ENCODE results near the gene ZNF208.
"Not testable (repeated sequence)": the region's sequence is repeated elsewhere in the genome, so short reads cannot be mapped to it uniquely, and the experiment has no call there.

ZNF208 gene

DNA sequence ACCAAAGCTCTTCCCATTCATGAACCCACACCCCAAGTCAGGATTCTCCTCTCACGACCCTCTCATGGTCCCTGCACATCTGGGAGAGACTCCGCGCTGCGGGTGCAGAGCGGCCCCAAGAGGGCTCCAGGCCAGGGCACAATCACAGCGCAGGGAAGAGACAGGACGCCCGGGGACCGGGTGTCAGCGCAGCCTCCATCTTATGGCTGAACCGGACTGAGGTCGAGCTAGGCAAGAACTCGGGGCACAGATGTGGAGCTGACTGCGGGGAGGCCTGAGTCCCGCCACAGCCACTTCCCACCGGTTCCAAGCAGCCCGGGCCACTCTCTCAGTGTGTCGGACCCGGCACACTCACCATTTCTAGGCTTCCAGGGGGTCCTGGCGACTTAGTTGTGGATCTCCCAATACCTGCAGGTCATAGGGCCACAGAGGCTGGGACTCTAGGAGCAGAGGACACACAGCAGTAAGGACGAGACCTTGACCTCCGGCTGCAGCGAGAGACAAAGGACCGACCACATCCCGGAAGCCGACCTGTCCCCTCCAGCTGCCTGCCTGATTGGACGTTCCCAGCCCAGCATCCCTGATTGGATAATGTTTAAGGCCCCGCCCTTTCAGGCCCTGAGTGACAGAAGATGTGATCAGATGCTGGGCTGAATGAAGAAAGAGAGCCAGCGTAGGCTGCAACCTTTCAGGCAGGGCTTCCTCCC lies at the start of gene ZNF208:
Gene ZNF208 (minus strand): TSS at position 507 of the 707 bp plus-strand sequence. CDS start 149 bp downstream, at position 358.
- not testable (repeated sequence) for FAIRE-seq; DNase-seq (ENCODE audit: insufficient read length, low spot score)

DNA sequence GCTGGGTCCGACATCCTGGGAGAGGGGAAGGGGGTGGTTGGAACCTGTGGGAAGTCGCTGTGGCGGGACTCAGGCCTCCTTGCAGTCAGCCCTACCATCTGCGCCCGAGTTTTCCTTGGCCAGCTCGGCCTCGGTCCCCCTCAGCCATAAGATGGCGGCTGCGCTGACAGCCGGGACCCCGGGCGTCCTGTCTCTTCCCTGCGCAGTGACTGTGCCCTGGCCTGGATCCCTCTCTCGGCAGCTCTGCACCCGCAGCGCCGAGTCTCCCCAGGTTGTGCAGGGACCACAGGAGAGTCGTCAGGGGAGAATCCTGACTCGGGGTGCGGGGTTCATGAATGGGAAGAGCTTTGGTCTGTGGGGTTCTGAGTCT lies 41.9 kb upstream of the ZNF208 start:
- DNase-seq (ENCODE audit: insufficient read length, low spot score) (no peak), FAIRE-seq (no peak)
- TF ChIP-seq, protein P1, sequence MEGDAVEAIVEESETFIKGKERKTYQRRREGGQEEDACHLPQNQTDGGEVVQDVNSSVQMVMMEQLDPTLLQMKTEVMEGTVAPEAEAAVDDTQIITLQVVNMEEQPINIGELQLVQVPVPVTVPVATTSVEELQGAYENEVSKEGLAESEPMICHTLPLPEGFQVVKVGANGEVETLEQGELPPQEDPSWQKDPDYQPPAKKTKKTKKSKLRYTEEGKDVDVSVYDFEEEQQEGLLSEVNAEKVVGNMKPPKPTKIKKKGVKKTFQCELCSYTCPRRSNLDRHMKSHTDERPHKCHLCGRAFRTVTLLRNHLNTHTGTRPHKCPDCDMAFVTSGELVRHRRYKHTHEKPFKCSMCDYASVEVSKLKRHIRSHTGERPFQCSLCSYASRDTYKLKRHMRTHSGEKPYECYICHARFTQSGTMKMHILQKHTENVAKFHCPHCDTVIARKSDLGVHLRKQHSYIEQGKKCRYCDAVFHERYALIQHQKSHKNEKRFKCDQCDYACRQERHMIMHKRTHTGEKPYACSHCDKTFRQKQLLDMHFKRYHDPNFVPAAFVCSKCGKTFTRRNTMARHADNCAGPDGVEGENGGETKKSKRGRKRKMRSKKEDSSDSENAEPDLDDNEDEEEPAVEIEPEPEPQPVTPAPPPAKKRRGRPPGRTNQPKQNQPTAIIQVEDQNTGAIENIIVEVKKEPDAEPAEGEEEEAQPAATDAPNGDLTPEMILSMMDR (IDR thresholded peaks at IDR 0.05; ENCODE audit: insufficient read depth, missing control alignments): no peak

DNA sequence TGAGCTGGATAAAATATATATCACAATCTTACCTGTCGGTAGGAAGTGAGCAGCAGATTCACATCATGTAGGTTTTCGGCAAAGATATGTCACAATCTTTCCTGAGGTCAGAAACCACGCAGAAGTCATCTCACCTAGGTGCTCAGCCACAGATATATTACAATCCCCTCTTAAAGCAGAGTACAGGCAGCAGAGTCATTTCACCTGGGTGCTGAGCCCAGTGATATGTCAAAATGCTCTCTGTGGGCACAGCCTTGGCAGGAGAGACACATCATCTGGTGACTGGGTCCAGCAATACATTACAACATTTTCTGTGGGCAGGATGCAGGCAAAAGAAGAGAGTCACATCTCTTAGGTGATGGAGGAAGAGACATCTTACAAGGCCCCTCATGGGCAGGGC lies 30.4 kb upstream of the ZNF208 start:
- not testable (repeated sequence) for FAIRE-seq; DNase-seq (ENCODE audit: insufficient read length, low spot score)

DNA sequence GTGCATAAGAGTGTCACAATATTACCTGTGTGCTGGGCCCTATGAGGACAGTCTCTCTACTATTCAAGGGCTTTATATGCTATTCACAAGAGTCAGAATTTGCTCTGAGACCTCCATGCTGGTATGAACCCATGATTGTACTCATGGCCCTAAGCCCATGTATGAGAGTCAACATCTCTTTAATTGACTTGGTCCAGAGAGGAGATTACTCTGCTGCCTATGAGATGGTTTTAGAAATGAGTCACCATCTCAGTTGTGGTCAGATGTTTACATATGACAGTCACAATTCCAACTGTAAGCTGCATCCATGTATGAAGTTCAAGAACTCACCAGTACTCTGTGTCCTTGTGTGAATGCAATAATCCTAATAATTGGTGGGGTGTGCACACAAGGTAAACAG lies 19.9 kb upstream of the ZNF208 start:
- FAIRE-seq (no peak), DNase-seq (ENCODE audit: insufficient read length, low spot score) (no peak)
- TF ChIP-seq, protein P1 (IDR thresholded peaks at IDR 0.05; ENCODE audit: insufficient read depth, missing control alignments): no peak

DNA sequence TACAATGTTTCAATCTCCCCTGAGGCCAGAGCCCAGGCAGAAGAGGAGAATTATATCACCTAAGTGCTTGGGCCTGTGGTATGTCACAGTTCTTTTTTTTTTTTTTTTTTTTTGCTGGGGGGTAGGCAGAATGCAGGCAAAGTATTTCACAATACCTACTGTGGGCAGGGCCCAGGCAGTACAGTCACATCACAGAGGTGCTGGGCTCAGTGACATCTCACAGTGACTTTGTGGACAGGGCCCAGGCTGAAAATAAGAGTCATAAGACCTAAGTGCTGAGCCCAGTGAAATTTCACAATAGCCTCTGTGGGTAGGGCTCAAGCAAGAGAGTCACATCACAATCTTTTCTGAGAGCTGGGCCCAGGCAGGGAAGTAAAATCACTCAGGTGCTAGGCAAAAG lies 15.9 kb upstream of the ZNF208 start:
- TF ChIP-seq, protein P1 (IDR thresholded peaks at IDR 0.05; ENCODE audit: insufficient read depth, missing control alignments): no peak
- FAIRE-seq (no peak), DNase-seq (ENCODE audit: insufficient read length, low spot score) (no peak)

DNA sequence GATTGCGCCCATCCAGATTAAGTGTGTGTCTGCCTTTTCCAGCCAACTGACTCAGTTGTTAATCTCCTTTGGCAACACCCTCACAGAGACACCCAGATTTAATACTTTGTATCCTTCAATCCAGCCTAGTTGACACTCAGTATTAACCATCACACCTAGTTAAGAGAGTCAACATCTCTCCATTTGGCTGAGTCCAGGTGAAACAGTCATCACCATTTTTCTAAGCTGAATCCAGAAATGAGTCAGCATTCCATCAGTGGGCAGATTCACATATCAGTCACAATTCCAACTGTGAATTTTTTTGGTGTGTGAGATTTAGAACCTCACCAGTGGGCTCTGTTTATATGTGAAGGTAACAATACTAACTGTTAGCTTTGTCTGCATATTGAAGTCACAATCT lies 14.8 kb upstream of the ZNF208 start:
- not testable (repeated sequence) for FAIRE-seq; DNase-seq (ENCODE audit: insufficient read length, low spot score)

DNA sequence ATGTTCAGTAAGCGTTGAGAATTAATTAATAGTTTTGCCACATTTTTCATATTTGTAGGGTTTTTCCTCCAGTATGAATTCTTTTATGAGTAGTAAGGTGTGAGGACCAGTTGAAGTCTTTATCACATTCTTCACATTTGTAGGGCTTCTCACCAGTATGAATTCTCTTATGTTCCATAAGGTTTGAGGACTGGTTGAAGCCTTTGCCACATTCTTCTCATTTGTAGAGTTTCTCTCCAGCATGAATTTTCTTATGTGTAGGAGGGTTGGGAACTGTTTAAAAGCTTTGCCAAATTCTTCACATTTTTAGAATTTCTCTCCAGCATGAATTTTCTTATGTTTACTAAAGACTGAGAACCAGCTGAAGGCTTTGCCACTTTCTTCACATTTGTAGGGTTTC lies 40.3 kb downstream of the ZNF208 start:
- DNase-seq (ENCODE audit: insufficient read length, low spot score): no peak
- FAIRE-seq: no peak
- TF ChIP-seq, protein P1 (IDR thresholded peaks at IDR 0.05; ENCODE audit: insufficient read depth, missing control alignments): no peak

DNA sequence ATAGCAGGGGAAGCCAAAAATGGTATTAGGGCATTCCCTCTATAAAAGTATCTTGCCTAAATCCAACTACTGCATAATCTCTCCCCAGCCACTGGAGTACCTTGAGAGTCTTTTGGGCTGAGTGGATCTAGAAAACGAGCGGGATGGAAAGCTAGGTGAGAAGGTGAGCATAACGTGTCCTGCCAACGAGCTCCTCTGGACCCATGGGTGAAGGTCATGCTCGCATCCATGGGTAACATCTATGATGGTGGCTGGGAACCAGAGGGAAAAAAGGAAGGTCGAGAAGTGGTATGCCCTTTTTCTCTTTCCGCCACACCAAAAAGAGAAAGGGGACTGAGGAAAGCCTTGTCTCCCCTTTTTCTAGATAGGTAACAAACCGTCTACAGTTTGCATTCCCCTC lies 63.0 kb downstream of the ZNF208 start:
- no peak for FAIRE-seq
- DNase-seq (ENCODE audit: insufficient read length, low spot score): no peak

More for the DNA sequence above, 63.0 kb downstream of the ZNF208 start:
- TF ChIP-seq, protein P1 (IDR thresholded peaks at IDR 0.05; ENCODE audit: insufficient read depth, missing control alignments): no peak
